Loucy (cell line): ENCODE data around the gene CNTNAP2.

Experiments used
- H2AFZ ChIP-seq: fragments of 200-600 bp; sonication (generic); 2 replicates; pipeline ENCODE4 v1.6.0; 2016; ENCODE audit warnings: antibody characterized with exemption, mild to moderate bottlenecking, low read length, moderate library complexity
- H3F3A ChIP-seq: fragments of 200-600 bp; 2 replicates; pipeline ENCODE4 v1.6.0; 2016; ENCODE audit warnings: antibody characterized with exemption, low read depth, mild to moderate bottlenecking
- H3K27me3 ChIP-seq: fragments of 200-600 bp; sonication (generic); 2 replicates; pipeline ENCODE4 v1.6.1; 2014; ENCODE audit warnings: low read length, mild to moderate bottlenecking; ENCODE audit not compliant: insufficient read depth, poor library complexity, severe bottlenecking
- H3K36me3 ChIP-seq: fragments of 200-600 bp; sonication (generic); 2 replicates; pipeline ENCODE4 v1.6.1; 2016; ENCODE audit warnings: low read length; ENCODE audit not compliant: insufficient read depth
- H3K4me1 ChIP-seq: fragments of 200-600 bp; sonication (generic); 2 replicates; pipeline ENCODE4 v1.5.1; 2014; ENCODE audit warnings: low read length, mild to moderate bottlenecking; ENCODE audit not compliant: insufficient read depth, poor library complexity, severe bottlenecking
- H3K4me2 ChIP-seq: fragments of 200-600 bp; sonication (generic); 2 replicates; pipeline ENCODE4 v1.6.0; 2014; ENCODE audit warnings: antibody characterized with exemption, low read length, low read depth, mild to moderate bottlenecking; ENCODE audit not compliant: poor library complexity, severe bottlenecking
- H3K4me3 ChIP-seq: fragments of 200-600 bp; sonication (generic); 2 replicates; pipeline ENCODE4 v1.5.1; 2014; ENCODE audit warnings: low read length, mild to moderate bottlenecking, mixed read lengths; ENCODE audit not compliant: poor library complexity, severe bottlenecking
- H3K79me2 ChIP-seq: fragments of 200-600 bp; sonication (generic); 2 replicates; pipeline ENCODE4 v1.6.1; 2014; ENCODE audit warnings: low read length; ENCODE audit not compliant: insufficient read depth
- H3K9ac ChIP-seq: fragments of 200-600 bp; sonication (generic); 2 replicates; pipeline ENCODE4 v1.6.0; 2014; ENCODE audit warnings: mild to moderate bottlenecking, low read depth, low read length, moderate library complexity; ENCODE audit not compliant: poor library complexity, severe bottlenecking
- H3K9me2 ChIP-seq: fragments of 200-600 bp; sonication (generic); replicated peaks from 2 replicates; pipeline ENCODE4 v1.6.1; 2016; ENCODE audit warnings: low read depth, low read length, mixed read lengths
- H3K9me3 ChIP-seq: fragments of 200-600 bp; sonication (generic); 2 replicates; pipeline ENCODE4 v1.6.1; 2014; ENCODE audit warnings: mild to moderate bottlenecking, antibody characterized with exemption, low read length, low read depth; ENCODE audit not compliant: insufficient read depth
- H4K20me1 ChIP-seq: fragments of 200-600 bp; sonication (generic); 2 replicates; pipeline ENCODE4 v1.6.0; 2014; ENCODE audit warnings: antibody characterized with exemption, low read length, mild to moderate bottlenecking; ENCODE audit not compliant: insufficient read depth, poor library complexity, severe bottlenecking
- CTCF ChIP-seq: fragments of 200-600 bp; sonication (generic); conservative IDR thresholded peaks from 2 replicates; pipeline ENCODE4 v1.5.1; 2014; ENCODE audit warnings: mild to moderate bottlenecking, antibody characterized with exemption, low read length
- EZH2phosphoT487 ChIP-seq: fragments of 200-600 bp; IDR thresholded peaks from 2 replicates; pipeline ENCODE4 v1.6.1; 2018; ENCODE audit warnings: antibody characterized with exemption, mild to moderate bottlenecking, moderate library complexity, borderline replicate concordance

The CNTNAP2 gene

GRCh38 chr7:148347981-148348380, 2231.4 kb downstream of the CNTNAP2 start:
- no peaks in the 10 kb centered on the region for H3K4me1 ChIP-seq
- peaks cover 12% of the 10 kb centered on the region; the same call in 1 of the 2 replicates for H3K9me3 ChIP-seq
- H4K20me1 ChIP-seq: no peaks in the 10 kb centered on the region
- H3F3A ChIP-seq: no peaks in the 10 kb centered on the region
- no peaks in the 10 kb centered on the region for H3K27me3 ChIP-seq
- no peak overlapping the region for H2AFZ ChIP-seq
- no peak overlapping the region for H3K4me3 ChIP-seq
- no peak overlapping the region for H3K9ac ChIP-seq
- no peaks in the 10 kb centered on the region for H3K9me2 ChIP-seq
- H3K36me3 ChIP-seq: no peaks in the 10 kb centered on the region
- no peaks in the 10 kb centered on the region for H3K79me2 ChIP-seq
- no peak for TF ChIP-seq EZH2phosphoT487
- TF ChIP-seq CTCF: no peak
- no peak overlapping the region for H3K4me2 ChIP-seq

GRCh38 chr7:148348466-148348865, 2231.9 kb downstream of the CNTNAP2 start:
- H3K27me3 ChIP-seq: no peaks in the 10 kb centered on the region
- H3K9me3 ChIP-seq: peaks cover 12% of the 10 kb centered on the region; the same call in 1 of the 2 replicates
- H3K9ac ChIP-seq: no peak overlapping the region
- H3K36me3 ChIP-seq: no peaks in the 10 kb centered on the region
- no peak overlapping the region for H2AFZ ChIP-seq
- TF ChIP-seq CTCF: no peak
- no peak for TF ChIP-seq EZH2phosphoT487
- H3K9me2 ChIP-seq: no peaks in the 10 kb centered on the region
- no peak overlapping the region for H3K4me3 ChIP-seq
- no peaks in the 10 kb centered on the region for H3K79me2 ChIP-seq
- no peaks in the 10 kb centered on the region for H3K4me1 ChIP-seq
- H3K4me2 ChIP-seq: no peak overlapping the region
- no peaks in the 10 kb centered on the region for H4K20me1 ChIP-seq
- no peaks in the 10 kb centered on the region for H3F3A ChIP-seq

GRCh38 chr7:148356303-148356702, 2239.7 kb downstream of the CNTNAP2 start:
- TF ChIP-seq CTCF (no peak), EZH2phosphoT487 (no peak)
- no peaks in the 10 kb centered on the region for H3K79me2 ChIP-seq
- H3K36me3 ChIP-seq: no peaks in the 10 kb centered on the region
- no peaks in the 10 kb centered on the region for H3F3A ChIP-seq
- no peaks in the 10 kb centered on the region for H3K9me3 ChIP-seq
- no peaks in the 10 kb centered on the region for H3K4me1 ChIP-seq
- no peak overlapping the region for H3K9ac ChIP-seq
- H2AFZ ChIP-seq: no peak overlapping the region
- H3K4me3 ChIP-seq: no peak overlapping the region
- H3K9me2 ChIP-seq: no peaks in the 10 kb centered on the region
- no peaks in the 10 kb centered on the region for H4K20me1 ChIP-seq
- H3K4me2 ChIP-seq: no peak overlapping the region
- no peaks in the 10 kb centered on the region for H3K27me3 ChIP-seq
